Hindlimb muscle (tissue), 1 donor: ENCODE measurements around the gene NR6A1. TPM values are rescaled to one million over a fixed set of nuclear protein-coding genes. Genes with fewer than 3 reads are reported as not detected.

Experiments
- DNase-seq: peaks from one replicate; pipeline ENCODE4 v3.0.0-alpha.2; 2013
- polyA plus RNA-seq: library from polyadenylated mRNA; unstranded; fragments of 120-200 nt; gene quantifications from one replicate; pipeline ENCODE4 v1.2.1, GENCODE V29; 2013; ENCODE audit not compliant: insufficient read length

The NR6A1 gene
- polyA plus RNA-seq, 1 donor: 0.68 TPM

- no peak for DNase-seq
Measured at GRCh38 chr9:124467410-124468060, 303.6 kb downstream of the NR6A1 start.

Other genes starting within 250 kb of the NR6A1 start
- 175 TPM for gene OLFML2A, start 5.8 kb upstream of the NR6A1 start, polyA plus RNA-seq
- 0.15 TPM for gene WDR38, start 82.1 kb upstream of the NR6A1 start, polyA plus RNA-seq
- 2,149 TPM for gene RPL35, start 90.6 kb upstream of the NR6A1 start, polyA plus RNA-seq
- 28.2 TPM for gene ARPC5L, start 90.8 kb upstream of the NR6A1 start, polyA plus RNA-seq
- gene GOLGA1, start 169.8 kb upstream of the NR6A1 start, polyA plus RNA-seq: 12.0 TPM